ENCODE data around the gene C1QTNF1.

C1QTNF1 gene

GRCh38 chr17:78979780-78980623 lies 44.0 kb upstream of the C1QTNF1 start, which contains the start of gene LGALS3BP:
Gene LGALS3BP (minus strand): TSS chr17:78979923. CDS start chr17:78977191, 2,732 bp downstream.
- H3K4me3 ChIP-seq (replicated peaks in 1 of 2; ENCODE audit: low read depth in 2 of 2, low read length in 2 of 2) = peak within 1 kb of the TSS; percentile 41 to 46
- DNase-seq (ENCODE audit: low read depth in 2 of 2) = peak; percentile 87 to 94
- no peak for TF ChIP-seq CTCF (IDR thresholded peaks at IDR 0.05; ENCODE audit: low read depth, low read length)

GRCh38 chr17:78980624-78980972 lies 43.4 kb upstream of the C1QTNF1 start:
- no peak for DNase-seq (ENCODE audit: low read depth in 2 of 2)
- no peak overlapping the region for H3K4me3 ChIP-seq (replicated peaks in 1 of 2; ENCODE audit: low read depth in 2 of 2, low read length in 2 of 2)
- no peak for TF ChIP-seq CTCF (IDR thresholded peaks at IDR 0.05; ENCODE audit: low read depth, low read length)

GRCh38 chr17:78981010-78981888 lies 42.7 kb upstream of the C1QTNF1 start:
- TF ChIP-seq CTCF (IDR thresholded peaks at IDR 0.05; ENCODE audit: low read depth, low read length) = no peak
- no peak for DNase-seq (ENCODE audit: low read depth in 2 of 2)
- no peak overlapping the region for H3K4me3 ChIP-seq (replicated peaks in 1 of 2; ENCODE audit: low read depth in 2 of 2, low read length in 2 of 2)

GRCh38 chr17:78985395-78985794 lies 38.6 kb upstream of the C1QTNF1 start:
- no peak for TF ChIP-seq CTCF (IDR thresholded peaks at IDR 0.05; ENCODE audit: low read depth, low read length)
- DNase-seq (ENCODE audit: low read depth in 2 of 2) = no peak
- H3K4me3 ChIP-seq (replicated peaks in 1 of 2; ENCODE audit: low read depth in 2 of 2, low read length in 2 of 2) = no peak overlapping the region

GRCh38 chr17:78986048-78986648 lies 37.8 kb upstream of the C1QTNF1 start:
- DNase-seq (ENCODE audit: low read depth in 2 of 2) = peak; percentile 68 to 82

More at GRCh38 chr17:78986048-78986648, 37.8 kb upstream of the C1QTNF1 start:
- peak; percentile 40 for TF ChIP-seq CTCF (IDR thresholded peaks at IDR 0.05; ENCODE audit: low read depth, low read length)
- peak overlapping the region; percentile 21 to 41 for H3K4me3 ChIP-seq (replicated peaks in 1 of 2; ENCODE audit: low read depth in 2 of 2, low read length in 2 of 2)

Measured in cardiac fibroblast (primary cell).